Calu3 (cell line): ENCODE data around the gene MIOX. TPM values are rescaled to one million over a fixed set of nuclear protein-coding genes. Genes with fewer than 3 reads are reported as not detected.

ENCODE experiments used
- BruUV-seq: library from RNA; stranded (reverse); fragments of 400-500 nt; replicated peaks from 2 replicates; lab custom pipeline; 2021; lab: Mats Ljungman, UMichigan
- CTCF ChIA-PET: fragments of 300-600 bp; sonication (Branson Sonifier 250); formaldehyde crosslinking; loops from one replicate; lab custom pipeline; 2022; ENCODE audit warnings: antibody characterized with exemption; lab: Charles Lee
- DNase-seq: peaks from one replicate; pipeline ENCODE4 v3.0.0; 2022
- H3K27ac Mint-ChIP-seq: one replicate; pipeline ENCODE4 v1.8.0; 2022; ENCODE audit warnings: mixed read lengths; ENCODE audit not compliant: unreplicated experiment
- H3K27me3 Mint-ChIP-seq: one replicate; pipeline ENCODE4 v1.8.0; 2022; ENCODE audit warnings: mixed read lengths; ENCODE audit not compliant: unreplicated experiment
- H3K36me3 Mint-ChIP-seq: one replicate; pipeline ENCODE4 v1.8.0; 2022; ENCODE audit warnings: mild to moderate bottlenecking, moderate library complexity, mixed read lengths; ENCODE audit not compliant: insufficient read depth, unreplicated experiment
- H3K4me1 Mint-ChIP-seq: one replicate; pipeline ENCODE4 v1.8.0; 2022; ENCODE audit warnings: mild to moderate bottlenecking, low read depth, mixed read lengths; ENCODE audit not compliant: unreplicated experiment
- H3K4me3 Mint-ChIP-seq: one replicate; pipeline ENCODE4 v1.8.0; 2022; ENCODE audit warnings: mild to moderate bottlenecking, low read depth, moderate library complexity, mixed read lengths; ENCODE audit not compliant: unreplicated experiment
- H3K9me3 Mint-ChIP-seq: one replicate; pipeline ENCODE4 v1.8.0; 2022; ENCODE audit warnings: low read depth, mixed read lengths; ENCODE audit not compliant: unreplicated experiment
- intact Hi-C: fragments of 100-400 bp; cut with micrococcal nuclease; formaldehyde crosslinking; loops from one replicate; pipeline ENCODE4 v1.10.0; 2022; ENCODE audit not compliant: unreplicated experiment
- total RNA-seq: library from RNA; stranded (reverse); gene quantifications from 2 replicates; pipeline ENCODE4 v1.2.3, GENCODE V29; 2022
- TF ChIP-seq, protein P1 (sequence below): fragments of 200-600 bp; IDR thresholded peaks from one replicate; pipeline ENCODE4 v1.8.0; 2022; ENCODE audit warnings: antibody characterized with exemption; ENCODE audit not compliant: unreplicated experiment

MIOX gene
- total RNA-seq, 1 experiment from 2014 or later: 0.45 TPM

- no TSS peak for BruUV-seq
- H3K9me3 Mint-ChIP-seq: no peaks in the 10 kb centered on the region
- peaks cover 20% of the 10 kb centered on the region for H3K4me1 Mint-ChIP-seq
- no peak for DNase-seq
- TF ChIP-seq, protein P1, sequence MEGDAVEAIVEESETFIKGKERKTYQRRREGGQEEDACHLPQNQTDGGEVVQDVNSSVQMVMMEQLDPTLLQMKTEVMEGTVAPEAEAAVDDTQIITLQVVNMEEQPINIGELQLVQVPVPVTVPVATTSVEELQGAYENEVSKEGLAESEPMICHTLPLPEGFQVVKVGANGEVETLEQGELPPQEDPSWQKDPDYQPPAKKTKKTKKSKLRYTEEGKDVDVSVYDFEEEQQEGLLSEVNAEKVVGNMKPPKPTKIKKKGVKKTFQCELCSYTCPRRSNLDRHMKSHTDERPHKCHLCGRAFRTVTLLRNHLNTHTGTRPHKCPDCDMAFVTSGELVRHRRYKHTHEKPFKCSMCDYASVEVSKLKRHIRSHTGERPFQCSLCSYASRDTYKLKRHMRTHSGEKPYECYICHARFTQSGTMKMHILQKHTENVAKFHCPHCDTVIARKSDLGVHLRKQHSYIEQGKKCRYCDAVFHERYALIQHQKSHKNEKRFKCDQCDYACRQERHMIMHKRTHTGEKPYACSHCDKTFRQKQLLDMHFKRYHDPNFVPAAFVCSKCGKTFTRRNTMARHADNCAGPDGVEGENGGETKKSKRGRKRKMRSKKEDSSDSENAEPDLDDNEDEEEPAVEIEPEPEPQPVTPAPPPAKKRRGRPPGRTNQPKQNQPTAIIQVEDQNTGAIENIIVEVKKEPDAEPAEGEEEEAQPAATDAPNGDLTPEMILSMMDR: no peak
- CTCF ChIA-PET: no interaction called here
- no peaks in the 10 kb centered on the region for H3K27me3 Mint-ChIP-seq
- no peak overlapping the region for H3K4me3 Mint-ChIP-seq
- peaks cover 73% of the 10 kb centered on the region for H3K36me3 Mint-ChIP-seq
- H3K27ac Mint-ChIP-seq: no peak overlapping the region
- intact Hi-C loops: no loop called here
Measured at GRCh38 chr22:50523458-50523805, 36.8 kb downstream of the MIOX start.

- Mint-ChIP-seq H3K27me3 (no peaks in the 10 kb centered on the region), H3K9me3 (no peaks in the 10 kb centered on the region), H3K27ac (peak overlapping the region; percentile 62), H3K36me3 (peaks cover 79% of the 10 kb centered on the region), H3K4me3 (peak overlapping the region; percentile 85), H3K4me1 (peaks cover 20% of the 10 kb centered on the region)
- TF ChIP-seq, protein P1: no peak
- BruUV-seq: no TSS peak
- intact Hi-C loops: no loop called here
- CTCF ChIA-PET: interaction anchor here (2.0 to 2.3 kb wide), 3 partner anchors 16 to 97 kb away, joined by 13 to 30 read pairs (median 19); partner anchors contain the start of genes LMF2, NCAPH2 and SYCE3
- no peak for DNase-seq
Measured at GRCh38 chr22:50523806-50524675, 37.4 kb downstream of the MIOX start.

DNA sequence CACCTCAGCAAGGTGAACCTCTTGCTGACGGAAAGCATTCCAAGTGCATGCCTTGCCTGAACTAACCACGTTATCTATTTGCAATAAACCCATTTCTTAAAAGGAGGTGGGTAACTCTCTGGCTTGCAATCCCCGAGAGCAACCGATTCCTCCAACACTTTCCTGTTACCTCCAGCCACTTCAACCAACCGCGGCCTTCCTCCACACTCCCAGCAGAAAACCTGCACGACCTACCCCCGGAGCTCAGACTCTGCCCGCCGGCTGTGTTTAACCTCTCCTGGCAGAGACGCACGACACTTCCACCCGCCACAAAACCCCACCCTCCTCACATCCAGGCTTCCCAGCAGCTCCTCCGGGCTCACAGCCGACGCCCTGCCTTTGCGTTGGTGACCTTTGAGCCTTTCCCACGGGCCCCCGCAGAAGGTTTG lies 38.0 kb downstream of the MIOX start:
- TF ChIP-seq, protein P1: no peak
- no peaks in the 10 kb centered on the region for H3K9me3 Mint-ChIP-seq
- CTCF ChIA-PET: interaction anchor here (0.5 to 2.3 kb wide), 6 partner anchors 16 to 96 kb away, joined by 4 to 30 read pairs (median 8); partner anchors contain the start of genes LMF2, NCAPH2 and SYCE3
- H3K36me3 Mint-ChIP-seq: peaks cover 86% of the 10 kb centered on the region
- H3K4me1 Mint-ChIP-seq: peaks cover 20% of the 10 kb centered on the region
- no peaks in the 10 kb centered on the region for H3K27me3 Mint-ChIP-seq
- peak overlapping the region; percentile 85 for H3K4me3 Mint-ChIP-seq
- H3K27ac Mint-ChIP-seq: peak overlapping the region; percentile 62
- intact Hi-C loops: no loop called here
- DNase-seq: no peak
- BruUV-seq: no TSS peak

DNA sequence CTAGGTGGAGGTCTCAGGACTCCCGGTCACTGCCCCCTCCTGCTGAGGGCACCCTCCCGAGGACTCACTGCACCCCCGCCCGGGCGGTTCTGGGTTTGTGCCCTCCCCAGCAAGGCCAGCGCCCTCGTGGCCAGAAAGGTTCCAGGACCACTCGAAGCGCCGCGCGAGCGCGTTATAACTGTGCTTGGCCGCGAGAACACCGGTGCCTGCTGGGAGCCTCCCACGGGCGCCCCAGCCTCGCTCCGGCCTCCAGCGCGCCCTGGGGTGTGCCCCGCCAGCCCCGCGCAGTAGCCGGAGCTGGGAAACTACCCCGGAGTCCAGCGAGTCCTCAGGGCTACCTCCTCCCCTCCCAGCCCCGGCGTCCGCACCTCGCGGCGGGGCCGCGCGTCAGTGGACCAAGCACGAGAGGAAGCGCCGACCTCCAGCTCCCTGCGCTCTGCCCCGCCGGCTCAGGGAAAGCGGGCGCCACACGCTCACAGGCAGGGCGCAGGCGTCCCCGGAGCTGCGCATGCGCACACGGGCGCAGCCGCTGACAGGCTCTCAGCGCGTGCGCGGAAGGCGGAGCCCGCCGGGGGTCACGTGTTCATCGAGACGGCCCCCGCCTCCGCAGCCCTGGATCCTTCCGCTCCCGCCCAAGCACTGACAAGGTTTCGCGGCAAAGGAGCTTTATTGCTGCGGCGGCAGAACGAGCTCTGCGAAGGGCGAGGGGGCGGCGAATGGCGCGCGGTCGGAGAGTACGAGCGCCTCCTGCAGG lies 38.6 kb downstream of the MIOX start, which contains the start of gene SCO2:
Gene SCO2 (minus strand): TSS at position 495 of the 754 bp plus-strand sequence. CDS start 1,187 bp downstream, outside the sequence.
- TF ChIP-seq, protein P1: no peak
- no peaks in the 10 kb centered on the region for H3K9me3 Mint-ChIP-seq
- peaks cover 20% of the 10 kb centered on the region for H3K4me1 Mint-ChIP-seq
- CTCF ChIA-PET: interaction anchor here (0.5 to 2.3 kb wide), 11 partner anchors 14 to 96 kb away, joined by 3 to 30 read pairs (median 5); partner anchors contain the start of genes KLHDC7B, LMF2, NCAPH2 and SYCE3
- BruUV-seq: no TSS peak
- H3K4me3 Mint-ChIP-seq: peak within 1 kb of the TSS; percentile 85
- peak; percentile 98 for DNase-seq
- H3K27ac Mint-ChIP-seq: peak within 1 kb of the TSS; percentile 92
- intact Hi-C loops: no loop called here
- peaks cover 86% of the 10 kb centered on the region for H3K36me3 Mint-ChIP-seq
- H3K27me3 Mint-ChIP-seq: no peaks in the 10 kb centered on the region
